Measurements from ENCODE around the gene FBXO22.
"Not testable (repeated sequence)": the region's sequence is repeated elsewhere in the genome, so short reads cannot be mapped to it uniquely, and the experiment has no call there.

FBXO22 gene

GRCh38 chr15:75945953-75946352, 42.3 kb downstream of the FBXO22 start:
- H3K4me3 ChIP-seq (ENCODE audit: low read depth, low read length): no peak overlapping the region
- TF ChIP-seq CTCF (IDR thresholded peaks at IDR 0.05; ENCODE audit: borderline replicate concordance, insufficient read depth, low read depth, low read length): no peak

GRCh38 chr15:75947092-75947491, 43.4 kb downstream of the FBXO22 start:
- no peak for TF ChIP-seq CTCF (IDR thresholded peaks at IDR 0.05; ENCODE audit: borderline replicate concordance, insufficient read depth, low read depth, low read length)
- no peak overlapping the region for H3K4me3 ChIP-seq (ENCODE audit: low read depth, low read length)

- TF ChIP-seq CTCF (IDR thresholded peaks at IDR 0.05; ENCODE audit: borderline replicate concordance, insufficient read depth, low read depth, low read length): no peak
- no peak overlapping the region for H3K4me3 ChIP-seq (ENCODE audit: low read depth, low read length)
Observed at GRCh38 chr15:75948761-75949296, 45.2 kb downstream of the FBXO22 start.

- no peak for TF ChIP-seq CTCF (IDR thresholded peaks at IDR 0.05; ENCODE audit: borderline replicate concordance, insufficient read depth, low read depth, low read length)
- no peak overlapping the region for H3K4me3 ChIP-seq (ENCODE audit: low read depth, low read length)
Observed at GRCh38 chr15:75952525-75952924, 48.8 kb downstream of the FBXO22 start.

GRCh38 chr15:75955720-75956119, 52.0 kb downstream of the FBXO22 start:
- no peak for TF ChIP-seq CTCF (IDR thresholded peaks at IDR 0.05; ENCODE audit: borderline replicate concordance, insufficient read depth, low read depth, low read length)
- H3K4me3 ChIP-seq (ENCODE audit: low read depth, low read length): no peak overlapping the region

- TF ChIP-seq CTCF (IDR thresholded peaks at IDR 0.05; ENCODE audit: borderline replicate concordance, insufficient read depth, low read depth, low read length): no peak
- no peak overlapping the region for H3K4me3 ChIP-seq (ENCODE audit: low read depth, low read length)
Observed at GRCh38 chr15:75961331-75961730, 57.7 kb downstream of the FBXO22 start.

GRCh38 chr15:75966073-75966472, 62.4 kb downstream of the FBXO22 start:
- no peak overlapping the region for H3K4me3 ChIP-seq (ENCODE audit: low read depth, low read length)
- TF ChIP-seq CTCF (IDR thresholded peaks at IDR 0.05; ENCODE audit: borderline replicate concordance, insufficient read depth, low read depth, low read length): no peak

GRCh38 chr15:75976766-75977165, 73.1 kb downstream of the FBXO22 start:
- not testable (repeated sequence) for H3K4me3 ChIP-seq (ENCODE audit: low read depth, low read length)
